IMR-90 (cell line): Measurements from ENCODE around the gene IGF2BP1. TPM values are rescaled to one million over a fixed set of nuclear protein-coding genes. Genes with fewer than 3 reads are reported as not detected.
A peak's percentile ranks its signal among the peaks of the same experiment; 100 is the strongest.

ENCODE experiments used
- ATAC-seq: fragments of 200-7000 bp; cut with Tn5 transposase; 2 replicates; pipeline ENCODE4 v1.9.1; 2020; ENCODE audit warnings: low read depth, mild to moderate bottlenecking, moderate library complexity
- BruUV-seq: library from RNA; stranded (reverse); fragments of 400-500 nt; replicated peaks from 2 replicates; lab custom pipeline; 2021; lab: Mats Ljungman, UMichigan
- CTCF ChIA-PET: fragments of 300-600 bp; formaldehyde crosslinking; extraction: SDS; loops from one replicate; lab custom pipeline; 2021; ENCODE audit warnings: antibody characterized with exemption; lab: Yijun Ruan, JAX
- POLR2A ChIA-PET: fragments of 300-600 bp; sonication (Branson Sonifier 250); formaldehyde crosslinking; loops from one replicate; lab custom pipeline; 2022; ENCODE audit warnings: antibody characterized with exemption; ENCODE audit not compliant: unreplicated experiment; lab: Charles Lee
- DNase-seq: peaks from one replicate; pipeline ENCODE4 v3.0.0; 2013
- H2AFZ ChIP-seq: replicated peaks from 2 replicates; pipeline ENCODE3; 2013; ENCODE audit warnings: low read length, mild to moderate bottlenecking; ENCODE audit not compliant: poor library complexity
- H2AK5ac ChIP-seq: 2 replicates; pipeline ENCODE4 v1.6.1; 2013; ENCODE audit warnings: low read depth, low read length, inconsistent platforms
- H2AK9ac ChIP-seq: replicated peaks from 2 replicates; pipeline ENCODE3; 2013; ENCODE audit warnings: mild to moderate bottlenecking, low read depth, low read length, moderate library complexity; ENCODE audit not compliant: poor library complexity
- H2BK120ac ChIP-seq: 2 replicates; pipeline ENCODE4 v1.6.1; 2013; ENCODE audit warnings: low read depth, low read length, inconsistent platforms
- H2BK15ac ChIP-seq: 3 replicates; pipeline ENCODE4 v1.6.1; 2013; ENCODE audit warnings: low read depth, low read length, inconsistent platforms
- H2BK20ac ChIP-seq: 2 replicates; pipeline ENCODE4 v1.6.1; 2013; ENCODE audit warnings: low read depth, mild to moderate bottlenecking, inconsistent platforms, low read length, moderate library complexity
- H2BK5ac ChIP-seq: 2 replicates; pipeline ENCODE4 v1.6.1; 2013; ENCODE audit warnings: mild to moderate bottlenecking, low read depth, low read length, inconsistent platforms; ENCODE audit not compliant: poor library complexity, severe bottlenecking
- H3K14ac ChIP-seq: replicated peaks from 2 replicates; pipeline ENCODE4 v1.6.1; 2013; ENCODE audit warnings: low read depth, low read length, inconsistent platforms
- H3K18ac ChIP-seq: 2 replicates; pipeline ENCODE4 v1.6.1; 2013; ENCODE audit warnings: low read depth, low read length, control low read depth
- H3K23ac ChIP-seq: 2 replicates; pipeline ENCODE4 v1.6.1; 2013; ENCODE audit warnings: low read depth, low read length, inconsistent platforms
- H3K27ac ChIP-seq: 2 replicates; pipeline ENCODE4 v1.5.1; 2013; ENCODE audit warnings: mild to moderate bottlenecking, control low read depth, low read length; ENCODE audit not compliant: insufficient read depth
- H3K27me3 ChIP-seq: 2 replicates; pipeline ENCODE4 v1.6.1; 2013; ENCODE audit warnings: low read length; ENCODE audit not compliant: control insufficient read depth, insufficient read depth
- H3K36me3 ChIP-seq: 2 replicates; pipeline ENCODE4 v1.6.1; 2013; ENCODE audit warnings: low read length, mixed read lengths; ENCODE audit not compliant: control insufficient read depth, insufficient read depth
- H3K4ac ChIP-seq: 2 replicates; pipeline ENCODE4 v1.6.1; 2013; ENCODE audit warnings: low read depth, low read length, inconsistent platforms
- H3K4me1 ChIP-seq: 2 replicates; pipeline ENCODE4 v1.6.1; 2013; ENCODE audit warnings: low read length, mixed read lengths; ENCODE audit not compliant: control insufficient read depth, insufficient read depth
- H3K4me2 ChIP-seq: 2 replicates; pipeline ENCODE4 v1.6.1; 2013; ENCODE audit warnings: low read depth, mild to moderate bottlenecking, control low read depth, low read length, moderate library complexity
- H3K4me3 ChIP-seq: 2 replicates; pipeline ENCODE4 v1.5.1; 2013; ENCODE audit warnings: low read depth, mild to moderate bottlenecking, control low read depth, low read length, moderate library complexity; ENCODE audit not compliant: insufficient read depth
- H3K56ac ChIP-seq: 2 replicates; pipeline ENCODE4 v1.6.1; 2013; ENCODE audit warnings: low read length, inconsistent platforms; ENCODE audit not compliant: insufficient read depth; ENCODE audit errors: extremely low read depth
- H3K79me1 ChIP-seq, 2 experiments: 2 replicates each; pipeline ENCODE4 v1.6.1; 2013; ENCODE audit warnings: low read length in 2 of 2, inconsistent platforms in 1 of 2, low read depth in 1 of 2
- H3K9ac ChIP-seq: 2 replicates; pipeline ENCODE4 v1.6.1; 2013; ENCODE audit warnings: low read depth, low read length, control low read depth
- H3K9me1 ChIP-seq: 2 replicates; pipeline ENCODE4 v1.6.1; 2013; ENCODE audit warnings: low read length, inconsistent platforms; ENCODE audit not compliant: insufficient read depth
- H3K9me3 ChIP-seq: 2 replicates; pipeline ENCODE4 v1.6.1; 2013; ENCODE audit warnings: low read length; ENCODE audit not compliant: control insufficient read depth, insufficient read depth
- H4K20me1 ChIP-seq: 2 replicates; pipeline ENCODE4 v1.6.1; 2013; ENCODE audit warnings: low read length, inconsistent platforms; ENCODE audit not compliant: insufficient read depth
- H4K5ac ChIP-seq: 2 replicates; pipeline ENCODE4 v1.6.1; 2013; ENCODE audit warnings: mild to moderate bottlenecking, low read depth, low read length, control low read depth
- H4K8ac ChIP-seq, 2 experiments: 2 replicates each; pipeline ENCODE4 v1.6.1; 2013; ENCODE audit warnings: low read depth in 2 of 2, low read length in 2 of 2, control low read depth in 1 of 2, inconsistent platforms in 1 of 2
- H4K91ac ChIP-seq: 2 replicates; pipeline ENCODE4 v1.6.1; 2013; ENCODE audit warnings: low read depth, low read length, inconsistent platforms; ENCODE audit not compliant: insufficient read depth
- CEBPB ChIP-seq: IDR thresholded peaks from 2 replicates; pipeline ENCODE4 v1.6.1; 2012; ENCODE audit warnings: low read depth, low read length, improper control_type of control experiment
- CHD1 ChIP-seq: IDR thresholded peaks from 2 replicates; pipeline ENCODE4 v1.6.1; 2012; ENCODE audit warnings: low read depth, low read length, improper control_type of control experiment
- FOS ChIP-seq: fragments of 150-350 bp; IDR thresholded peaks from 2 replicates; pipeline ENCODE4 v1.6.1; 2016; ENCODE audit warnings: low read depth, low read length
- NFE2L2 ChIP-seq: fragments of 150-350 bp; IDR thresholded peaks from 2 replicates; pipeline ENCODE4 v1.6.1; 2016; ENCODE audit warnings: low read depth, mild to moderate bottlenecking, low read length
- WGBS, 2 experiments: methylation state at CpG; one replicate each; pipeline versions ENCODE4 v1.1.5 to v1.1.7; 2013; ENCODE audit warnings: missing lambda C conversion rate in 2 of 2; ENCODE audit not compliant: insufficient read length in 1 of 2; ENCODE audit errors: extremely low coverage in 2 of 2; 5-methylcytosine and 5-hydroxymethylcytosine counted together
- dilution Hi-C: fragments of 300-500 bp; cut with HindIII; formaldehyde crosslinking; loops from one replicate; pipeline ENCODE4 v1.14.3; 2018; ENCODE audit warnings: low sequenced_read_pairs; ENCODE audit not compliant: unreplicated experiment
- in situ Hi-C: fragments of 300-500 bp; cut with MboI; formaldehyde crosslinking; loops from 3 replicates; pipeline ENCODE4 v1.14.3; 2019; ENCODE audit warnings: low sequenced_read_pairs, inconsistent platforms, mixed read lengths
- intact Hi-C: fragments of 100-400 bp; cut with micrococcal nuclease; formaldehyde crosslinking; loops from 2 replicates; pipeline ENCODE4 v1.10.0; 2022
- polyA plus RNA-seq, 3 experiments: library from polyadenylated mRNA; depleted of rRNA; stranded (reverse); fragments of >200 nt; gene quantifications; 2 replicates each; pipeline ENCODE4 v1.2.3, GENCODE V29; 2012; ENCODE audit warnings: low replicate concordance in 1 of 3
- total RNA-seq: library from RNA; depleted of rRNA; stranded (reverse); fragments of >200 nt; gene quantifications from 2 replicates; pipeline ENCODE4 v1.2.3, GENCODE V29; 2012
- TF ChIP-seq, protein P1 (sequence below): fragments of 150-350 bp; IDR thresholded peaks from 2 replicates; pipeline ENCODE4 v1.6.1; 2017; ENCODE audit warnings: mild to moderate bottlenecking, antibody characterized with exemption, low read length, low read depth

Gene IGF2BP1
- total and polyA plus RNA-seq, 2 of the 4 experiments (the other 2 are of a cell fraction) = 10.2 to 13.1 TPM

DNA sequence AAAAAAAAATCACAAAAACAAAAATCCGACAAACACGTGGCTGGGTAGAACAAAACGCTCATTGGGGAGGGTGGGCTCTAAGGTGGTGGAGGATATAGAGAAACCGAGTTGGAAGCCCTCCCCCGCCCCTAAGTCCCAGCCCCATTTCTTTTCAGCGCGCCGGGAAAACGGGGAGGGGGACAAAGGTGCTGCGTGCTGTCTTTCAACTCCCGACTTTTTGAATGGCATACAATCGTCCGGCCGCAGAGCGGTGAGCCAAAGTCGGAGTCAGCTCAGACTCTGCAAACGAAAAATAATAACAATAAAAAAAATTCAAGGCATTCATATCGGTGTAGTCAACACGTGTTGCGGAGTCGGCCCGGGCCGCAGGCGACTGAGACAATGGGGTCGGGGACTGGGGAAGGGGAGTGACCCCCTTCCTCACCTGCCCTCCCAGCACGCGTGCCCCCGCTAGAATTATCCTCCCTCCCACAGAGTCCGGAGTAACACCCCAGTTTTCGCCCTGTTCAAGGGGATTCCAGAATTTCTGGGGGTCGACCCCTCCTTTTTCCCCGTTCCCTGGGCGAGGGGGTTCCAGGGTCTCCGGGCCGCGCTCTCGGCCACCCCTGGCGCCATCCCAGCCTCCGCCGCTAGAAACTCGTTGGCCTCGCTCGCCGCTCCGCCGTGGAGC lies 1.7 kb upstream of the IGF2BP1 start (continued):
- TF ChIP-seq CEBPB = no peak
- no peak for TF ChIP-seq FOS

DNA sequence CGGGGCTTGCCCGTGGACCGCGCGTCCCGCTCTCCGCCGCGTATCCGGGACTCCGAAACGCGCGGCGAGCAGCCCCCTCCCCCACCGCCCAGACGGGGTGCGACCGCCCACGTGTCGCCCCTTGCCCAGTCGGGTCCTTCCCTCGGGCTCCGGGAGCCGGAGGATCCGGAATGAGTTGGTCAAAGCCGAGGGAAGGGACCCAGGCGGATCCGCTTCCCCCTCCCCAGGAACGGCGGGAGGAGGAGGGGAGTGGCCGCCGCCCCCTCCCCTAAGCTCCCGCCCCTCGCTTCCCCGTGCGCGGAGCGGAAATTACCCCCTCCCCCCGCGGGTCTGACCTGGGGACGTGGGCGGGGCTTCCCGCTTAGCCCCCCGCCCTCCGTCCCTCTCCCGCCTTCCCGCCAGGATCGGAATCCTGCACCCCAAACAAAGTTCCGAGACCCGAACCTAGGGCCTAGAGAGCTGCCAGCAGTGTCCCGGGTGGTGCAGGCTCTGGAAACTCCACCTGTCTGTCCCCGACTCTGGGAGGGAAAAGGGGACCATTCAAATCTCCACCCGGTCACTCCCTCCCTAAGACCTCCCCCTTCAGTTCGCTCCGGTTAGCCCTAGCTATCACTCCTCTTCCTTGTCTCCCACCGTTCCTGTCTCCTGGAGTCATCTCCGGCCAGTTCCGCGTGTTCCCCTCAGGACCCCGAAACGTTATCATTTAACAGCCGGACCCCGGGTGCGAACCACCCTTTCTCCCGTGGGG lies 1.0 kb upstream of the IGF2BP1 start:
- H2AK9ac ChIP-seq = peak overlapping the region; percentile 95
- peak overlapping the region; percentile 1; the same call in 1 of the 2 replicates for H3K18ac ChIP-seq
- H3K36me3 ChIP-seq = no peaks in the 10 kb centered on the region
- H3K9ac ChIP-seq = peak overlapping the region; percentile 72
- ChIA-PET POLR2A (interaction anchor here (0.5 to 0.6 kb wide), 2 partner anchors 43 to 60 kb away, joined by 6 to 7 read pairs; no protein-coding TSS in a partner anchor), CTCF (interaction anchor here (0.6 kb wide), 1 partner anchor 35 kb away, joined by 8 read pairs; no protein-coding TSS in a partner anchor)
- peaks cover 0 to 15% of the 10 kb centered on the region in 2 experiments; a peak in 2 of 4 replicates for H3K79me1 ChIP-seq
- peak overlapping the region; percentile 23 to 53; a peak in 2 of 4 replicates for H4K8ac ChIP-seq
- peak overlapping the region; percentile 66 for H4K91ac ChIP-seq
- H2BK20ac ChIP-seq = no peak overlapping the region
- peak overlapping the region; percentile 93 for H3K4me3 ChIP-seq
- peak overlapping the region; percentile 55 for H3K23ac ChIP-seq
- peak overlapping the region; percentile 60 for H3K4ac ChIP-seq
- H3K4me2 ChIP-seq = peak overlapping the region; percentile 84
- no peak overlapping the region for H4K5ac ChIP-seq
- H2BK15ac ChIP-seq = peak overlapping the region; percentile 84; the same call in 1 of the 3 replicates
- H3K9me1 ChIP-seq = no peaks in the 10 kb centered on the region
- H2AFZ ChIP-seq = peak overlapping the region; percentile 95
- dilution Hi-C loops = no loop called here
- DNase-seq (no peak), ATAC-seq (peak; percentile 25)
- H4K20me1 ChIP-seq = peaks cover 2% of the 10 kb centered on the region; the same call in 1 of the 2 replicates
- no peak overlapping the region for H2BK5ac ChIP-seq
- peak overlapping the region; percentile 71 for H3K56ac ChIP-seq
- H3K27me3 ChIP-seq = peaks cover 22% of the 10 kb centered on the region
- in situ Hi-C loops = no loop called here
- peak overlapping the region; percentile 82 for H3K14ac ChIP-seq
- intact Hi-C loops = loop anchor here (2.0 kb wide), 1 partner anchor 23 kb away; no protein-coding TSS in a partner anchor
- BruUV-seq = no TSS peak
- peak overlapping the region; percentile 10; the same call in 1 of the 2 replicates for H3K27ac ChIP-seq
- no peaks in the 10 kb centered on the region for H3K9me3 ChIP-seq
- H2AK5ac ChIP-seq = 0 out of 2 replicates have a peak overlapping the region, but pooled peaks have one; percentile 26
- no peaks in the 10 kb centered on the region for H3K4me1 ChIP-seq
- TF ChIP-seq NFE2L2 = no peak
- TF ChIP-seq, protein P1, sequence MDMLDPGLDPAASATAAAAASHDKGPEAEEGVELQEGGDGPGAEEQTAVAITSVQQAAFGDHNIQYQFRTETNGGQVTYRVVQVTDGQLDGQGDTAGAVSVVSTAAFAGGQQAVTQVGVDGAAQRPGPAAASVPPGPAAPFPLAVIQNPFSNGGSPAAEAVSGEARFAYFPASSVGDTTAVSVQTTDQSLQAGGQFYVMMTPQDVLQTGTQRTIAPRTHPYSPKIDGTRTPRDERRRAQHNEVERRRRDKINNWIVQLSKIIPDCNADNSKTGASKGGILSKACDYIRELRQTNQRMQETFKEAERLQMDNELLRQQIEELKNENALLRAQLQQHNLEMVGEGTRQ = peak; percentile 53; the same call in 1 of the 2 replicates
- TF ChIP-seq CHD1 = no peak
- peak overlapping the region; percentile 59; the same call in 1 of the 2 replicates for H2BK120ac ChIP-seq
- WGBS, 2 experiments = 0% methylated on average over 6 of the region's 66 CpGs; no CpG with 5 or more reads in 1 of the 2 experiments
